ENCODE measurements around the gene POTEF. TPM values are rescaled to one million over a fixed set of nuclear protein-coding genes. Genes with fewer than 3 reads are reported as not detected.
"Not testable (repeated sequence)": the region's sequence is repeated elsewhere in the genome, so short reads cannot be mapped to it uniquely, and the experiment has no call there.

The POTEF gene
- total and polyA plus RNA-seq, 8 donors: 0.02 to 0.06 (median 0.04) TPM; not detected in 5

DNA sequence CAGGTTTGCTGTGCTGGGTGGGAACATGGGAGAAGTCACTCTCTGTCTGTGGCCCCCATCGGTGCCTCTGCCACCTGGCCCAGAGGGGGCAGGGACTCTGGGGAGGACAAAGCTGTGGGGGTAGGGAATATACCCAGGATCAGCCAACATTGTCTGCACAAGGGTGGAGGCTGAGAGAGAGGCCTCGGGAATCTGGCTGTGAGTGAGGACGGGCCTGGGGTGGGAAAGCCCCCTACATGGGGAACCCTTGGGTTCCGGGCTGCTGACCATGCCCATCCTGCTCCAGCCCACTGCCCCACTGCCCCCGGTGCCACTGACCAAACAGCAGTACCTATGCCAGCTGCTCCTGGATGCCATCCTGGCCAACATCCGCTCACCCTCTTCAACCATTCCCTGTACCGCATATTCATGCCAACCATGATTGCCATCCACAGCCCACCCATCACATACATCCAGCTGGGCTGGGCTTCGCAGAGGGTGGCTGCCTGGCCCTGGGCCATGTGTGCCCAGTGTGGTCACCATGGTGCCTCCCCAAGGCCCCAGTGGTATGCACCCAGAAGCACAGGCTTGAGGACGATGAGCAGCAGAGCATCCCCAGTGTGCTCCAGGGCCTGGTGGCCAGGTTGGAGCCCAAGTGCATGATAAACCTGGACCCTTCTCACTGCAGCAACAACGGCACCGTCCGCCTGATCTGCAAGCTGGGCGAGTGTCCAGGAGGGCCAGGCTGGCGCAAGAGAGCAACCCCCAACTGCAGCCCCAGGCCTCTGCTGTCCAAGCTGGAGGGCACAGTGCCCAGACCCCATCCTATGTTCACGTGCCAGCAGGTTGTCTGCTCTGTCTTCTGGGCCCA is 6.9 kb upstream of the POTEF start:
- Histone ChIP-seq H3K9me3 (no peaks in the 10 kb centered on the region), H3K36me3 (no peaks in the 10 kb centered on the region), H3K4me3 (no peak overlapping the region), H3K27ac (no peak overlapping the region), H3K27me3 (no peaks in the 10 kb centered on the region), H3K4me1 (no peaks in the 10 kb centered on the region)
- FAIRE-seq (no peak), DNase-seq (no peak), ATAC-seq (no peak)
- WGBS, 2 donors: 84% methylated on average over 14 to 15 of the region's 15 CpGs
- TF ChIP-seq, protein P1, sequence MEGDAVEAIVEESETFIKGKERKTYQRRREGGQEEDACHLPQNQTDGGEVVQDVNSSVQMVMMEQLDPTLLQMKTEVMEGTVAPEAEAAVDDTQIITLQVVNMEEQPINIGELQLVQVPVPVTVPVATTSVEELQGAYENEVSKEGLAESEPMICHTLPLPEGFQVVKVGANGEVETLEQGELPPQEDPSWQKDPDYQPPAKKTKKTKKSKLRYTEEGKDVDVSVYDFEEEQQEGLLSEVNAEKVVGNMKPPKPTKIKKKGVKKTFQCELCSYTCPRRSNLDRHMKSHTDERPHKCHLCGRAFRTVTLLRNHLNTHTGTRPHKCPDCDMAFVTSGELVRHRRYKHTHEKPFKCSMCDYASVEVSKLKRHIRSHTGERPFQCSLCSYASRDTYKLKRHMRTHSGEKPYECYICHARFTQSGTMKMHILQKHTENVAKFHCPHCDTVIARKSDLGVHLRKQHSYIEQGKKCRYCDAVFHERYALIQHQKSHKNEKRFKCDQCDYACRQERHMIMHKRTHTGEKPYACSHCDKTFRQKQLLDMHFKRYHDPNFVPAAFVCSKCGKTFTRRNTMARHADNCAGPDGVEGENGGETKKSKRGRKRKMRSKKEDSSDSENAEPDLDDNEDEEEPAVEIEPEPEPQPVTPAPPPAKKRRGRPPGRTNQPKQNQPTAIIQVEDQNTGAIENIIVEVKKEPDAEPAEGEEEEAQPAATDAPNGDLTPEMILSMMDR (IDR thresholded peaks at IDR 0.05): no peak
- intact Hi-C loops (cut with DNase I): no loop called here

DNA sequence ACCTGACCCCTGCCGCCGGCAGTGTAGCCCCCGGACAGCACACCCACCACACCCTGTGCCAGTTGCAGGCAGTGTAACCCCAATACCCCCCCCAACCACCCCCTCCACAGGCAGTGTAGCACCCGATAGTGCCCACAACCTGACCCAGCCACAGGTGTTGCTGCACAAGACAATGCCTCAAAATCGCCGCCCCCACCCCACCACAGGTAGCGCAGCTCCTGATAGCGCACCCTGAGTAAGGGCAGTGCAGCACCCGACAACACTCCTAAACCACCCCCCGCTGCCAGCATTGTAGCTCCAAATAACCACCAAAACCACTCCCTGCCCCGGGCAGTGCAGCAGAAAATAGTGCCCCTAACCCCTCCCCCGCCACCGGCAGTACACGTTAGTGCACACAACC is 558 bp downstream of the POTEF start:
- H3K4me3 ChIP-seq; FAIRE-seq; H3K4me1 ChIP-seq; H3K36me3 ChIP-seq; ATAC-seq; intact Hi-C loops (cut with DNase I); H3K27ac ChIP-seq; DNase-seq; H3K9me3 ChIP-seq; H3K27me3 ChIP-seq: not testable (repeated sequence)
- WGBS, 2 donors: 76 to 91% methylated on average over 11 to 14 of the region's 14 CpGs

DNA sequence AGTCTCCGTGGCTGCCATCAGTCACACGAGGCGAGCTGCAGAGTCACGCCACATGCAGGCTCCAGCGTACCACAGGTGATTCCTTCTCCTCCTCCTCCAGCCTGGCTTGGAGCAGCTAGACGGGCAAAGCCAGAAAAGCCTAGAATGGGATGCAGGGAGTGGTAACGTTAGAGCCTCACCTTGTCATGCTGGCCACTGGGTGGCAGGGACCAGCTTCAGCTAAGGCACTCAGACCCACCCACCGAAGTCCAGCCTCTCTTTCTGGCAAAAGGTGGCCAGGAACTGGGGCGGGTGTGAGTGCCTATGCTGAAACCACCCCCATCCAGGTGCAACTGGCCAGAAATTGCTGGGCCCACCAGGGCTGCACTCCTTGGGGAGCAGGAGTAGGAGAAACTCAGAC is 1.3 kb downstream of the POTEF start:
- H3K4me3 ChIP-seq; FAIRE-seq; H3K4me1 ChIP-seq; H3K27ac ChIP-seq; DNase-seq; H3K9me3 ChIP-seq; H3K27me3 ChIP-seq; intact Hi-C loops (cut with DNase I); H3K36me3 ChIP-seq; ATAC-seq: not testable (repeated sequence)
- WGBS, 2 donors: 30% methylated on average over 2 of the region's 9 CpGs; no CpG with 5 or more reads in 1 of the 2 donors

DNA sequence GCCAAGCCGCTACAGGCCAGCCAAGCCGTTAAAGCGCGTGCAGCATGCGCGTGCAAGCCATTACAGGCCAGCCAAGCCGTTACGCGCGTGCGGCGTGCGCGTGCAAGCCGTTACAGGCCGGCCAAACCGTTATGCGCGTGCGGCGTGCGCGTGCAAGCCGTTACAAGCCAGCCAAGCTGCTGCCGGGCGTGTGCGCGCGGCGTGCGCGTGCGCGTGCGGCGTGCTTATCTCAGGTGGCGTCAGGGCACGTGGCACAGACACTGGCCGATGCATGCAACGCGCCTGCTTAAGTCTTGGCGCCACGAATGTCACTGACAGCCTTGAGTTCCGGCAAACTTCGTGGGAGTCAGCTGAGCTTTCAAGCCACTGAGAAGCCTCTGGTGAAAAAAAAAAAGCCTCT is 8.1 kb downstream of the POTEF start:
- H3K9me3 ChIP-seq; H3K36me3 ChIP-seq; H3K27me3 ChIP-seq; H3K27ac ChIP-seq; intact Hi-C loops (cut with DNase I); H3K4me3 ChIP-seq; FAIRE-seq; H3K4me1 ChIP-seq; DNase-seq; ATAC-seq: not testable (repeated sequence)
- 87 to 93% methylated on average over 29 to 37 of the region's 45 CpGs for whole genome bisulfite sequencing, 2 donors

DNA sequence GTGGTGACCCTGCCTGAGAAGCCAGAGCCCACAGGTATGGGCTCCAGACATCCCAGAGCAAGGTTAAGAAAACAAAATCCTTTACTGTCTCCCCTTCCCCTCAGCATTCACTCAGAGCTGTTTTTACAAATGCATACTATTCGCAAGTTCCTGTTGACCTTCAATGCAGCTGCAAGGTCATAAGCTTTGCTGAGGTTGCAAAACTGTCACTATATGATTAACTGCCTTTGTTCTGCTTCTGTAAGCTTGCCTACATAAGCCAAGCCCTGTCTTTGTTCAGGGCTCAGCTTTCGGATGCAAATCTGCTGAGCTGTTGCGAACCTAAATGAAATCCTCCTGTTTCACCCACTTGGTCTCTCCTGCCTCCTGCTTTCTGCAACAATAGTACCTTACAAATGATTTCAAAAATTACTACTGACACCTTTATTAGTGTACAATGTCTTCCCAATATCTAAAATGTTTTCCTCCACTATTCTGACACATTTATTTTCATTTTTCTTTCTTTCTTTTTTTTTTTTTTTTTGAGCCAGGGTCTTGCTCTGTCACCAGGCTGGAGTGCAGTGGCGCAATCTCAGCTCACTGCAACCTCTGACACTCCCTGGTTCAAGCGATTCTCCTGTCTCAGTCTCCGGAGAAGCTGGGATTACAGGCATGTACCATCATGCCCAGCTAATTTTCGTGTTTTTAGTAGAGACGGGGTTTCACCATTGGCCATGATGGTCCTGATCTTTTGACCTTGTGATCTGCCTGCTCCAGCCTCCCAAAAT is 26.2 kb downstream of the POTEF start:
- H3K4me3 ChIP-seq; H3K4me1 ChIP-seq; FAIRE-seq; H3K36me3 ChIP-seq; ATAC-seq; intact Hi-C loops (cut with DNase I); H3K27ac ChIP-seq; DNase-seq; H3K9me3 ChIP-seq; H3K27me3 ChIP-seq: not testable (repeated sequence)
- 59 to 68% methylated on average over 6 to 8 of the region's 8 CpGs for WGBS, 2 donors

DNA sequence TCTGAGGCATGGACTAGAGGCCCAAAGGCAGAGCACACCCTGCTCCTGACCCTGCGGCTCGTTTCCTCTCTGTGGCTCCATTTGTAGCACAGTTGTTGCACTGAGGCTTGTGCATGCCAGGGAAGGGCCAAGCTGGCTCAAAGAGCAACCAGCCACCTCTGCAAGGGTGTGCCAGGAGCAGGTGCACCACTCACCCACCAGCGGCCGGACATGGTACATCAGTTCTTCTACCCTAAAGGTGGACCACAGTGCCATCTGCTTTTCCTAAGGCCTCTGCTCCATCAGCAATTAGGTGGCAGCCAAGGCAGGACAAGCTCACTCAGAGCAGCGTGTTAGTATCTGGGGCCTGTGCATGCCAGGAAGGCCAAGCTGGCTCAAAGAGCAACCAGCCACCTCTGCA is 66.4 kb downstream of the POTEF start:
- H3K9me3 ChIP-seq; H3K36me3 ChIP-seq; FAIRE-seq; ATAC-seq; H3K4me1 ChIP-seq; H3K27ac ChIP-seq; H3K4me3 ChIP-seq; intact Hi-C loops (cut with DNase I); DNase-seq; H3K27me3 ChIP-seq: not testable (repeated sequence)
- WGBS, 2 donors: 88 to 90% methylated on average over 3 to 4 of the region's 5 CpGs

DNA sequence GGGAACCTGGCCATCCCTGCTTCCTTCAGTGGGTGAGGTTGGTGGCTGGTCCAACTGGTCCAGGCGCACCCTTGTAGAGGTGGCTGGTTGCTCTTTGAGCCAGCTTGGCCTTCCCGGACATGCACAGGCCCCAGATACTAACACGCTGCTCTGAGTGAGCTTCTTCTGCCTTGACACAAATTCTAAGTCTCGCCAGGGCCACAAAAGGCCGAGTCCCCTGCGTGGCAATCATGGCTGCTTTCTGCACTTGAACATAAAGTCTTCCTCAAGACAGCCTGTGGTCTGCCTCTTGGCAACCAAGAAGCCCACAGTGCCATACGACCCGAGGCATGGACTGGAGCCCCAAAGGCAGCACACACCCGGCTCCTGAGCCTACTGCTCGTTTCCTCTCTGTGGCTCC is 69.0 kb downstream of the POTEF start:
- FAIRE-seq; DNase-seq; intact Hi-C loops (cut with DNase I); H3K4me1 ChIP-seq; H3K27me3 ChIP-seq; H3K4me3 ChIP-seq; ATAC-seq; H3K9me3 ChIP-seq; H3K36me3 ChIP-seq; H3K27ac ChIP-seq: not testable (repeated sequence)
- WGBS, 2 donors: 86 to 88% methylated on average over 5 to 6 of the region's 10 CpGs

DNA sequence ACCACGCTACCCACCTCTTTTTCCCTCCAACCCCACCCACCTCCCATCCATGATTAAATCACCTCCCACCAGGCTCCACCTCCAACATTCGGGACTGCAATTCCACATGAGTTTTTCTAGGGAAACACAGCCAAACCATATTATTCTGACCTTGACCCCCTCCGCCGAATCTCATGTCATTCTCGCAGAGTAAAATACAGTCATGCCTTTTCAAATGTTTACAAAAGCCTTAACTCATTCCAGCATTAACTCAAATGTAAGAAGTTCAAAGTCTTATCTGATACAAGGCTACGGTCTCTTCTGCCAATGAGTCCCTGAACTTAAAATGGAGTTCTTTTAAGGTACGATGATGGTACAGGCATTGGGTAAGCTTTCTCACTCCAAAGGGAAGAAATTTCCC is 72.7 kb downstream of the POTEF start:
- DNase-seq; H3K27ac ChIP-seq; H3K36me3 ChIP-seq; ATAC-seq; H3K4me3 ChIP-seq; H3K27me3 ChIP-seq; FAIRE-seq; H3K4me1 ChIP-seq; intact Hi-C loops (cut with DNase I); H3K9me3 ChIP-seq: not testable (repeated sequence)
- 1 to 13% methylated on average over 3 to 4 of the region's 7 CpGs for WGBS, 2 donors

DNA sequence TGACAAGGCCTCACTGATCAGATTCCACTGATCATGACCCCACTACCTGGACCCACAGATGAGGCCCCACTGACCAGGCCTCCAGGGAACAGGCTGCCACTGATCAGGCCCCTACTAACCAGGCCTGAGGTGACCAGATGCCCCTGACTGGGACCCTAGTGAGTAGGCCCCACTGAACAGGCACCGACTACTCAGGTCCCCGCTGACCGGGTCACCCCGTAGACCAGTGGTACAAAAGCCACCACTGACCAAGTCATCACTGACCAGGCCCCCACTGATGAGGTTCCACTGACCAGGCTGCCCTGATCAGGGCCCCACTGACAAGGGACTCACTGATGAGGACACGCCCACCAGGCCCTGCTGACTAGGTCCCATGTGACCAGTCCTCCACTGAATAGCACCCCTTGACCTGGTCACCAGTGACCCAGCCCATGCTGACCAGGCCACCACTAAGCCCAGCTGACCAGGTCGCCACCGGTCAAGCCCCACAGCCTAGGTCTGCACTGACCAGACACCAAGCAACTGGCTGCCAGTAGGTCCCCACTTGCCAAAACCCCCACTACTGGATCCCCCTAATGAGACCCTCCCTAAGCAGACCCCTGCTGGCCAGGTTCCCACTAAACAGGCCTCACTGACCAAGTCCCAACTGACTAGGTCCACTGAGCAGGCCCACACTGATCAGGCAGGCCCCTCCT is 75.7 kb downstream of the POTEF start:
- H3K4me1 ChIP-seq; H3K4me3 ChIP-seq; FAIRE-seq; H3K27me3 ChIP-seq; H3K27ac ChIP-seq; ATAC-seq; intact Hi-C loops (cut with DNase I); H3K36me3 ChIP-seq; DNase-seq; H3K9me3 ChIP-seq: not testable (repeated sequence)
- WGBS, 2 donors: 95 to 97% methylated on average over 7 of the region's 7 CpGs

DNA sequence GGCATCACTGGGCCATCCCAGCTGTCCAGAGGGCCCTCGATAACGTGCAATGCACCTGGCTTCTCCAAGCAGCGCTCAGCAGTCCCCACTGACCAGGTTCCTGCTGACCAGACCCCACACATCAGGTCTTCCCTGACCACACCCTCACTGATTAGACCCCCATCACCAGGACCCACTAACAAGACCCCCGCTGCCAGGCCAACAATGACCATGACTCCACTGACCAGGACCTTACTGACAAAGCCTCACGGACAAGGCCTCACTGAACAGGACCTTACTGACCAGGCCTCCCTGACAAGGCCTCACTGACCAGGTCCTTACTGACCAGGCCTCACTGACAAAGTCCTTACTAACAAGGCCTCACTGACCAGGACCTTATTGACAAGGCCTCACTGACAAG is 76.6 kb downstream of the POTEF start:
- FAIRE-seq; ATAC-seq; DNase-seq; H3K4me1 ChIP-seq; H3K9me3 ChIP-seq; H3K27ac ChIP-seq; H3K27me3 ChIP-seq; H3K36me3 ChIP-seq; intact Hi-C loops (cut with DNase I); H3K4me3 ChIP-seq: not testable (repeated sequence)
- 88 to 96% methylated on average over 3 of the region's 5 CpGs for WGBS, 2 donors

DNA sequence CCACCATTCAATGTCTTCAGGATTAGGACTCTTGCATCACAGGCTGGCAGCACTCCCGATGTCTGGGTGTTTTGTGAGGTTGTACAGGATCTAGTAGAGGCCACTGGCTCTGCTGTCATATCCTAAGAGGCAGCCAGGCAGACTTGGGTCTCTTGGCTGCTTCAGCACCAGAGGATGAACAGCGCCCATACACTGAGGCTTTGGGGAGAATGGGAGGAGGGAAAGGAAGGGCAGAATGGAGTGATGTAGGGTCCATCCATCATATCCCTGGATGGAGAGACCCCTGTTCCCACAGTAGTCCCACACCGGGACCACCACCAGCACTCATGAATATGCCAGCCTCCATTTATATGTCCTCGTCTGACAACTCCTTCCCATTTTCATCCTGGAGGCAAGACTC is 80.6 kb downstream of the POTEF start:
- H3K4me1 ChIP-seq; DNase-seq; H3K9me3 ChIP-seq; H3K4me3 ChIP-seq; H3K27ac ChIP-seq; intact Hi-C loops (cut with DNase I); H3K36me3 ChIP-seq; H3K27me3 ChIP-seq; FAIRE-seq; ATAC-seq: not testable (repeated sequence)
- 71 to 75% methylated on average over 1 of the region's 4 CpGs for WGBS, 2 donors
